HG02642 (cell line): ENCODE measurements around the gene ATG14.

ENCODE experiments used
- ATAC-seq: cut with Tn5 transposase; IDR thresholded peaks from one replicate; pipeline ENCODE4 v1.9.1; 2021; ENCODE audit warnings: mild to moderate bottlenecking; ENCODE audit not compliant: unreplicated experiment, poor library complexity

Gene ATG14

DNA sequence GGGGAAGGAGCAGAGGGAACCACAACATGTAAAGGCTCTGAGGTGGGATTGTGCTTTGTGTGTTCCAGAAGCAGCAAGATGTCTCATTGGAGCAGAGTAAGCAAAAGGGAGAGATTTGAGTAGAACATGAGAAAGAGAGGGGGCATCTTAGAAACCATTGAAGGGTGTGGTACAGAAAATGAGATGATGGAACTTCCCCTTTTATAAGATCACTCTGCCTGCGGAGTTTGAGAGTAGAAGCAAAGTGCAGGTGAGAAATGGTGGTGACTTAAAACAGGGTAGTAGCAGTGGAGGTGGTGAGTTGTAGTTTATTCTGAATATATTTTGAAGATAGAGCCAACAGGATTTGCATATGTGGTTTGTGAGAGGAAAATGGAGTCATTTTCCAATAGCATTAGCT is 84.5 kb downstream of the ATG14 start:
- no peak for ATAC-seq

DNA sequence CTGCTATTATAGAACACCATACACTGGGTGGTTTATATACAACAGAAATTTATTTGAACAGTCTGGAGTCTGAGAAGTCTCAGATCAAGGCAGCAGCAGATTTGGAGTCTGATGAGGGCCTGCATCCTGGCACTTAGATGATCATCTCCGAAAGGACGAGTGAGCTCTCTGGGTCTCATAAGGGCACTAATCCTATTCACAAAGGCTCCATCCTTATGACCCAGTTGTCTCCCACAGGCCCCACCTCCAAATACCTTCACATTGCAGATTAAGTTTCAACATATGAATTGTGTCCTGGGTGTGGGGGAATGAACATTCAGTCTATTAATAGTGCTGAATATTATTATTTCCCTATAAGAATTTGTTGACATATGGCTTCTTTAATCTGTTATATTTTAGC is 86.8 kb downstream of the ATG14 start:
- ATAC-seq: no peak

DNA sequence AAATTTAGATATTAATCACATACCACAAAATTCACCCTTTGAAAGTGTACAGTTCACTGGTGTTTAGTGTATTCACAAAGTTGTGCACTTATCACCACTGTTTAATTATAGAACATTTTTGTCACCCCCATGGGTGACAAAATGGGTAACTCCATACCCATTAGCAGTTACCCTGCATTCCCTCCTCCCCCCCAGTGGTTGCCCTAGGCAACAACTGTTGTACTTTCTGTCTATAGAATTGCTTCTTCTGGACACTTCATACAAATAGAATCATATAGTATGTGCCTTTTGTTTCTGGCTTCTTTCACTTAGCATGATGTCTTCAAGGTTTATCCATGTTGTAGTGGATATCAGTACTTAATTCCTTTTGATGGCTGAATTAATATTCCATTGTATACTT is 87.7 kb downstream of the ATG14 start:
- no peak for ATAC-seq

DNA sequence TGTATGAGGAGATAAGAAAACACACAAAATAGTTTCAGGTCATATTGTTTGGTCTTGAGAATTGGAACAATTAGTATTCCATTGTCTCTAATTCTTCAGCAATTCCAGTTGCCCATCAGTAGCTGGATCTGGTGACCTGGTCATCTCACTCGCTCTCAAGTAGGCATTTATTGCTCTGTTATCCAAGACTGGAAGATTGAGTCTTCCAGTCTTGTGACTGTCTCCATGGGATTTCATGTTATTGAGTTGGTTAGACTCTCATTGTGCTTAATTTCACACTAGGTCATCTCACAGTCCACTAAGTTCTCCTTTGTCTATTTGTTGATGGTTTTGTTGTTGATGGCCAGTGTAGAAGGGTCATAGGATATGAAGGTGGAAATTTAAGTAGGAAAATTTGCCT is 92.9 kb downstream of the ATG14 start:
- no peak for ATAC-seq

DNA sequence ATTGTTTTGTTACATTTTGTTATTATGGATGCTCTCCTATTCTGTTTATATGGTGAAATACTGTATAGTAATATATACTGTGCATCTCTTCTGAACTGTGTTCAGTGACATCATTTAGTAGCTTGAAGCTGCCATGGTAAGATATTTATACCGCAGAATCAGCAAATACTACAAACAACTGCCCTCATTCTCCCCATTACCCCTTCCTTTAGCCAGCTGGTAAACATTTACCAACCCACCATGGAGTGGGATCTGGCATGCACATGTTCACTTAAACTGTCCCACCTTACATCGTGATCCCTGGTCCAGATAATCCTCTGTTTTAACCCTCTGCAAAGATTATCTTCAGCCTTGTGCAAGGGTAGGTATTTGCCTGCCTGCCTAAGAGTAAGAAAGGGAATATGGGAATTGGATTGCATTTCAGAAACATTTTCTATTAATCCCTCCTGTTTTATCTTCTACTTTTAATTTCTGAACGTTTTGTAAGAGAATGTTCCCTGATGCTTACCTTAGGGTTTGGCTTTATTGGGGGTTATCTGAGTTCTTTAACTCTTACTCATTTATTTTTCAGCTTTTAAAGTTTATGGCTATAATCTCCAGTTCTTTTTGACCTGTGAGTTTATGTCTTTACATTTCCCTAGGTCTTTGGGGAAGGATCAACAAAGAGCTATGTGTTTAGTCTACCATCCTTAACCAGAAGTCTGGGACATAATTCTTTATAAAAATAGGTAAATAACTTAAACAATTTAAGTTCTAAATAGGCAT is 93.9 kb downstream of the ATG14 start:
- no peak for ATAC-seq

DNA sequence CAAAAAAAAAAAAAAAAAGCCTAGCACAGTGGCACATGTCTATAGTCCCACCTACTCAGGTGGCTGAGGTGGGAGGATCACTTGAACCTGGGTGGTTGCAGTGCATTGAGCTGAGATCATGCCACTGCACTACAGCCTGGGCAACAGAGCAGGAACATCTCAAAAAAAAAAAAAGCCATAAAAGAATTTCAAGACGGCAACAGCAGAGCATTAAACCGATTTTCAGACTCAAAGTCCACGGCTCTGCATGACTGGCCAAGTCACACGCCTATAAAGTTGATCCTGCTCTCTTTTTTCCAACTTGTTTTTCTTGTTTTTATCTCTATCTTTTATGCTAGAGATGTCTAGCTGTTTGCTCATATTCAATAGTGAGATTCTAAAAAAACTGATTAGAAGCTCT is 95.1 kb downstream of the ATG14 start:
- no peak for ATAC-seq
